HG03558 (cell line): ENCODE data around the gene CAMTA1.

Experiments
- ATAC-seq: cut with Tn5 transposase; IDR thresholded peaks from one replicate; pipeline ENCODE4 v1.9.1; 2021; ENCODE audit warnings: moderate number of reproducible peaks; ENCODE audit not compliant: unreplicated experiment; ENCODE audit errors: extremely low read depth

CAMTA1 gene

DNA sequence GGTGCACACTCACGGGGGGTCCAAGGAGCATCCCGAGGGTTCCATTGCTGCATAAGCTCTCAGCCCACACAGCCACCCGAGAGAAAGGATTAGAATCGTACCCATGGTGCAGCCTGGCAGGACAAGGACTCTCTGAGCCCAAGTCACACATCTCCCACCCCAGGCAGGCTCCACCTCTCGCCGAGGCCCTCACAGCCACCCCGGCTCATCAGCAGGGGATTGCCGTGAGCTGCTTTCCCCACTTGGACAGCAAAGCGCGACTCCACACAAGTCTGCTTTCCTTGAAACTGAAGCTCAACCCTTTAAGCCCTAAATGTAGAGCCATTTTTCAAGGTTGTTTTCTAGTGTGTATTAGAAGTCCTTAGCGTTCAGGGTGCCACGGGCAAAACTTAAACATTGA, 679.5 kb downstream of the CAMTA1 start:
- no peak for ATAC-seq

- no peak for ATAC-seq
Measured at GRCh38 chr1:7467476-7468175, 682.4 kb downstream of the CAMTA1 start.

GRCh38 chr1:7468248-7468647, 683.0 kb downstream of the CAMTA1 start:
- ATAC-seq: no peak

DNA sequence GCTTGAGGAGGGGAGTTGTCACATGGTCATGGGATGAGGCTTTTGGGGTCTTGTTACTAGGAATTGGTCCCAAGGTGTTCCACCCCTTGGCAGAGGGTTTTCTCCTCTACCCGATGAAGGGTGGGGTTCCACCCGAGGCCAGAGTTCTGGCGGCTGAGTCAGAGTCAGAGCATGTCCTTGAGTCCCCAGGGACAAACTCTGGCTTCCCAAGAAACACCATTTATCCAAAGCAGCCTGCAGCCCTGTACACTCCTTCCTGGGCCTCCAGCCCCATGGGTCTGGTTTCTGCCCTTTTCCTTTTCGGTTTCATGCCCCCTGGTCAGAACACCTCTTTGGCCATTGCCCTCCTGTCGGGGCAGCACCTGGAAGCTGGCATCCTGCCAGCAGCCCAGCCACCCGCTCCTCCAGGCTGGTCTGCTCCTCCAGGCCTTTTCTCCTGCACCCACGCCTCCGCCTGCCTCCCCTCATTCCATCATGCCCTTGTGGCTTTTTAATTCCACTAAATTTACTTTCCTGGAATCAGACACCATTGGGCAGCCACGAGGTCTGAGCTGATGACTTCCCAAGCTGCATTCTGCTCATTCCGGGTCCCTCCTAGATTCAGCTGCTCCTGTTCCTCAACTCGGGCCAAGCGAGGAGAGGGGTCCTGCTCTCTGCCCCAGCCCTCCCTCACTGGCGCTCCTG, 684.1 kb downstream of the CAMTA1 start:
- no peak for ATAC-seq

DNA sequence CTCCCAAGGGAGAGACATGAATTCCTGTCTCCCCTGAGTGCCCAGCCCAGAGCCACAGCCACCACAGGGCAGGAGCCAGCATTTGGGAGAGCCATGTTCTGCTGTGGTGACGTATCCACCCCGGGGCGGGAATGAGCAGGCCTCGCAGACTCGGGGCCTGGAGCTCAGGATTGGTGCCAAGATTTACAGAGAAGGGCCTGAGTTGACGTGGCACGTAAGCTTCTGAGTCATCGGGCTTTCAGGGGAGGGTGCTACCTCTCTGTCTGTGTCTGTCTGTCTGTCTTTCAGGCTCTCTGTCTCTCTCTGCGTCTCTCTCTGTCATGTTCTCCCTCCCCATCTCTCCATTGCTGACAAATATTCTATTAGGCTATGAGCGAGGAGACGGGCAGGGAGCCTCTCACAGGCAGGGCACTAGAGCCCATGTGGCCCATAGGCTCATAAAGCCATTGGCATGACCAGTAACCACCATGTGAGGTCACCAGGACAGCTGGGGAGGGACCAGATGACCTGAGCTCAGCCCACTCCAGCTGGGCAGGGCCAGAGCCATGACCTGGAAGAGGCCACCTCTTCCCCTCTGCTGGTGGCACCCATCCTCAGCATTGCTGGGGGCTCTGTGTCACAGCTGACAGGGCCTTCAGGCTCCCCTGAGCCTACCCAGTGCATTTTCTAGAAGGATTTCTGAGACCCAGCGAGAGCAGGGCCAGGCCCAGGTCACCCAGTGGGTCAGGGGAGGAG, 685.8 kb downstream of the CAMTA1 start:
- ATAC-seq: no peak

DNA sequence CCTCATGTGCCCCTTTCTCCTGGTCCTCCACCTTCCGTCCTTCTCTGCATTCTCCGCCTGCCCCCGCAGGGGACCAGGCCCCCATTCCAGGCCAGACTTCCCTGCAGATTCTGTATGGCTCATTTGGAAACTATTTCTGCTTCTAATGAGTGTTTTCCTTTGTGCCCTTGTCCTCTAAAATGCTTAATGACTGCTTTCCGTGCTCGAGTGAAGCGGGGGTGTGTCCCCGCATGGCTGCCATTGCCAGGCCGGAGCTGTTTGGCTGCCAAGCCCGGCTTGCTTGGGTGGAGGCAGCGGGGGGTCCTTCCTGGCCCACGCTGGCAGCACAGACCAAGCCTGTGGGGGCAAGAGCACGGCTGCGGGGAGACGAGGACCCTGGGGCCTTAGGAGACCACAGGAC, 686.6 kb downstream of the CAMTA1 start:
- ATAC-seq: no peak

DNA sequence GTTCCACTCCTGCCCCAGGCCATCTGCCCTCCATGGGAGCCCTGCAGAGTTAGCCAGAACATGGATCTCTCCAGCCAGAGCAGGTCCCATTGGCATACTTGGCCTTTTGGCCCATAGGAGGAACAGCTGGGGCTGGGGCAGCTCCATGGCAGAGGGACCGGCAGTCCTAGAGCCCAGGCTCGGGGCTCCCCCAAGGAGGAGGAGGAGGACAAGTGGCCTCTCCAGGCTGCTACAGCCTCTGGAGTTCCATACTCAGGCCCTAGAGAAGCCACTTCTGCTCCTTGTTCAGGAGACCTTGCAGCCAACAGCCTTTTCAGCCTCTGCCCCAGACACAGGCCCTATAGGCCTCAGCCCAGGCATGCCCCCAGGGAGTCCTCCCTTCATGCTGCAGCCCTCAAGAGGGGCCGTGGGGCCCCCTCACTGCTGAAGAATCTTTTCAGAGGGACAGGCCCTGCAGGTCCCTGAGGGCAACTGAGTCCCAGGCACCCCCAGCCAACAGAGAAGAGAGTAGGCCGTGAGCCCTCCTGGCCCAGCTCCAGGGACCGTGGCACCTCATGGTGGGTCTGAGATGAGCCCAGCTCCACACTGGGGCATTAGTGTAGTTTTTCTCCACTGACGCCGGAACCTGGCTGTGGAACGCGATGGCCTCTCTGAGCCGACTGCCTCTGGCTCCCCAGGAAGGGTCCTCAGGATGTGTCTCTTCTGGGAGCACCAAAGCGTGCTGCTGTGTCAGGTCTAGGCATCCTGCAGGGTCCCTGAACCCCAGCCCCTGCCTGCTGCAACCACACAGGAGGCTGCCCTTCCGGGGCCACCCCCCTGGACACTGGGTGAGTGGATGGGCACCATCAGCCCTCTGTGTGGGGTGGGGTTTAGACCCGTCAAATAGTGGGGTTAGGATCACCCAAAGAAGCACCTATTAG, 688.2 kb downstream of the CAMTA1 start:
- no peak for ATAC-seq

DNA sequence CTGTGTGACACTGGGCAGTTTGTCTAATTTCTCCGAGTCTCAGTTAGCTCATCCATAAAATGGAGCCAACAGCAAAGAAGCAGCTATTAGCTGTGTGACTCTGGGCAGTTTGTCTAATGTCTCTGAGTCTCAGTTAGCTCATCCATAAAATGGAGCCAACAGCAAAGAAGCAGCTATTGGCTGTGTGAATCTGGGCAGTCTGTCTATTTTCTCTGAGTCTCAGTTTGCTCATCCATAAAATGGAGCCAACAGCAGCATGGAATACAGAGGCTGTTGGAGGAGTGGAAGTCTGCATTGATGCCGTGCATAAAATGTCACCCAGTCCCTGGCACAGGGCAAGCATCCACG, 688.9 kb downstream of the CAMTA1 start:
- ATAC-seq: no peak

GRCh38 chr1:7474786-7475502, 689.7 kb downstream of the CAMTA1 start:
- ATAC-seq: no peak

- ATAC-seq: no peak
Measured at GRCh38 chr1:7475691-7476090, 690.4 kb downstream of the CAMTA1 start.

GRCh38 chr1:7476402-7476801, 691.1 kb downstream of the CAMTA1 start:
- ATAC-seq: no peak

DNA sequence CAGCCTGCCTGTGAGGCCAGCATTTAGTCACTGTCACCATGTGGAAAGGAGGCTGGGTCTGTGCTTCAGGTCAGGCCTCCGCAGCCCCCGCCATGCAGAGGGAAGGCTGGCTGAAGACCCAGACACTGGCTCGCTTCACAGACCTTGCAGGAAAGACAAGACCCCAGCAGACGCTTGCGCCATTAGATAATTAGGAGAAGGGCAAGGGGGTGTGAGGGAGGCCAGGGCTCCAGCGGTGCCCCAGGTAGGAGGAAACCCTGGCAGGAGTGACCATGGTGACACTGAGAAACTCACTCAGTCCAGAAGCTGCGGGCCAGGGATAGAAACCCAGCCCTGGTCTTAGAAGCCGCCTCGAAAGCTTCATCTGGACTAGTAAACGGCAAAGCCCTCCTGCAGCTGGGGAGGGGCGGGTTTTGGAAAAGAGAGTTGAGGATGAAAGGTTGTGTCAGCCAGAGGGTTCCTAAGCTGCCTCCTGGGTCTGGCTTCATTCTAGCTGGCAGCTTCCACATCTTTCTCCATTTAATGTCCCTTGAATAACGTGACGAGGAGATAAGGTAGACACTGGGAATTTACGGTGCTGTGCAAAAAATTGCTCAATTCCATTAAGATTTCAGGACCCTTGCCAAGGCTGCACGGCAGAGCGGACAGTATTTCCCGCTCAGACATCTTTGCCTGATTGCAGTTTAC, 691.8 kb downstream of the CAMTA1 start:
- ATAC-seq: no peak

- no peak for ATAC-seq
Measured at GRCh38 chr1:7477593-7477992, 692.3 kb downstream of the CAMTA1 start.

DNA sequence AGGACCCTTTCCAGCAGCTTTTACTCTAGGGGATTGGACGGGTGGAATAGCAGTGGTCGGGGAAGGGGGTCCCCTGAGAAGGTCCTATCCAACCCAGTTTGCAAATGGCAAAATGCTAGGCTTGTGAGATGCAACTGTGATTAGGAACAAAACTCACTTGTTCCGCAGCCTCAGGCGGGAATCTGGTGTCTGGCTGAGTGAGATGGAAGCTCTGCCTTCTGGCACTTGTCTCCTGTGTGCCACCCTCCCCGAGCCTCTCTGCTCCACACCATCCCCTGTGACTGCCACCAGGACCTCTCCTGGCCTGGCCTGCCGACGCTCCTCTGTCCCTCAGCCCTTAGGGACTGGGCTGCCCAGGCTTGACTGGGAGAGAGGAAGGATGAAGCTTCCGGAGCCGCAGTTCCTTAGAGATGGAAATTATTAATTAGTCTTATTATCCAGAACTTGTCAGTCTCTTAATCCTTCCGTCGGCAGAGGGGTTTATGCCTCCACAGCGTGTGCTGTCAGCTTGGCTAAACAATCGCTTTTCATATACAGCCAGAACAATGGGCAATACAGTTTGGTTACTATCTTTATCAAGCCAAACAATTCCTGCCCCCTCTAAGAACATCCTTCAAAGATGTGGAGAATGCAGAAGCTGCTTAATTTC, 693.0 kb downstream of the CAMTA1 start:
- ATAC-seq: no peak

DNA sequence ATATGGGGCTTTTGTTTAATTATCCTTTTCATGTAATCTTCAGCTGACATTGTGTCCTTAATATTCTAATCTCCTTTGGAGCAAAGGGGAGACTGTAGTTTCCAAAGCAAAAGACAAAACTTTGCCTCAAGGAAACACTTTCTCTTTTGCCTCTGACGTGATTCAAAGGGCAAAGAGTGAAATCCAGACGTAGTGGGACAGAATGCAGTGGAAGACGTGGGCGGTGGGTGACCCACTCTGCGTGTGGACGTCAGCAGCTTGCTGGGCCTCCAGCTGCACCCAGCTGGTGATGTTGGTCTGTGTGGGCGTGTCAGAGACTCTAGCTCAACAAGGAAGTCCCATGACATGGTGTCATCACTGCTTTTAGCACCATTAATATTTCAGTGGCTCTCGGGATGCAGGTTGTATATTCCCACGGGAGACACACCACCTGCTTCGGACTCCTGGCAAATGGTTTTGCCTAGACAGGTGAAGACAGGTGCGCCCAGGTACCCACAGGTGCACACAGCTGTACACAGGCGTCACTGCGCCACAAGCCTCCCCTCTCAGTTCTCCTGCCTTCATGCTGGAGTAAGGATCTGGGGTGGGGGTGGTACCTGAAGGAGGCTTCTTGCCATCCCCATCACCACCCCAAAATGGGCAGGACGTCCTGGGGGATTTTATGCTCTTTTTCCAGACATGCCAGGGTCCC, 693.7 kb downstream of the CAMTA1 start:
- no peak for ATAC-seq

DNA sequence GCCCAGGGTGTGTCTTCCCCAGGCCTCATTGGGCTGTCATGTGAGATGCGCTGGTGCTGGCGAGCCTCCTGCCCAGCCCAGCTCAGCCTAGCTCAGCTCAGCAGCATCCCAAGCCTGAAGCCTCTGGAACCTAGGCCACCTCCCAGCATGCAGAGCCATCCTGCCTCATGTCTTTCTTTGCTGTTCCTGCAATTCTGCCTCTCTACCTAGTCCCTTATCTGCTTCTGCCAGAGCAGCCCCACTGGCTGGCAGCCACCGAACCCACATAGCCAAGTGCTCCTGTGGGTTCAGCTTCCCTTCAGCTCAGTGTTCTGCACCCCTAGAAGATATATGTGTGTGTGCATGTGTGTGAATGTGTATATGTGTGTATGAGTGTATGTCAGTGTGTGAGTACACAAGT, 694.3 kb downstream of the CAMTA1 start:
- no peak for ATAC-seq

- ATAC-seq: no peak
Measured at GRCh38 chr1:7481194-7481593, 695.9 kb downstream of the CAMTA1 start.

DNA sequence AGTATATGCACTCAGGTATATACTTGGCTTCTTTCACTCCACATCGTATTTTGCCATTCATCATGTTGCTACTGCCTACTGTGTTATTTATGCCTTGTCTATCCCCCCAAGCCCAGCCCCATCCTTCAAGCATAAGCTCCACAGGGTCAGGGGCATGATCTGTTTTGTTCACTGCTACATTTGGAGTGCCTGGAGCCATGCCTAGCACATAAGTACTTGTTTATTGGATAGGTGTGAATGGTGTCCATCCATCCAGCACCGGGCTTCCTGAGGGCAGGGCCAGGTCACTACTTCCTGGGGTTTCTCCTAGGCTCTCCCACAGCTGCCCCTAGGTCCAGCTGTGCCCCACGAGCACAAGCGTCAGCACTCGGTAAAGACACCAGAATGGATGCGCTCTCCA, 696.8 kb downstream of the CAMTA1 start:
- ATAC-seq: no peak
